HTERT RPE-1 (cell line): ENCODE measurements around the gene PLCB2.

ENCODE experiments used
- in situ Hi-C: fragments of 300-500 bp; cut with MboI; formaldehyde crosslinking; loops from 4 replicates; pipeline ENCODE4 v1.14.3; 2020; ENCODE audit warnings: low sequenced_read_pairs

The PLCB2 gene

DNA sequence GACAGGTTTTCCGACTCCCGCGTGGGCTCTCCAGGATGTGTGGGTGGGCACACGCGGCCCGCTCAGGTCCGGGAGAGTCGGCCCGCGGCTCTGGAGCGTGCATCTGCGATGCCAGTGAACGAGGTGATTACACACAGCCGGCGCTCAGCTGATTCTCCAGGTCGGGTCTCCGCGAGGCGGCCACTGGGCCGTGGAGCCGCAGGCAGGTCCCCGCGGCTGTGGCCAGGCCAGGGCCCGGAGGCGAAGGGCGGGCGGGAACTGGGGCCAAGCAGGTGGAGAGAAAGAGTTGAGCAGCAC is 55.6 kb downstream of the PLCB2 start:
- in situ Hi-C loops: no loop called here

DNA sequence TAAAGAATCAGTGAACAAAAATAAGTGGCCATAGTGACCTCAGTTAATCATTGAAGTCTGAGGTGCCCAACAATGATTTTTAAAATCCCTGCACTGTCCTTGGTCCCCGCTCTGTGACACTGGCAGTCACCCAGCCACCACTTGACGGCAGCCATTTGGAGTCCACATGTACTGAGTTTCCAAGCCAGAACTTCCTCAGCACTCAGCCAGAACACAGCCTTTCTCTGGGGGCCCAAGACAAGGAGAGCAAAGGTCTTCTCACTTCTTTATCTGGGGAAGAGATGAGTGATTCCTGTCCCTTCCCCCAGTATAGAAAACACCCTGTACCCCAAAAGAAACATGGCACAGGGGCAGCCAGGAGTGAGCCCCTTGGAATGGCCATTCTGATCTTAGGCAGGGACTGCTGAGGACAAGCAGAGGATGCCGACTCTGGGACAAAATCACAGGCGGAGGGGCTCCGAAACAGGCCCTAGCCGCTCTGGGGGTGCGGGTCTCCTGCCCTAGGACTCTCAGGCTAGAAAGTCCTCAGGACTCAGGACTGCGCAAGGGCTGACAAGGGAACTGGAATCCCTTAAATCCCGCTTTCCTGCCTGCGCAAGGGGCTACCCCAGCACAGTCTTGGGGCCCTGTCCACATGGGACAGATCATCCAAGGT is 56.1 kb downstream of the PLCB2 start:
- in situ Hi-C loops: no loop called here

DNA sequence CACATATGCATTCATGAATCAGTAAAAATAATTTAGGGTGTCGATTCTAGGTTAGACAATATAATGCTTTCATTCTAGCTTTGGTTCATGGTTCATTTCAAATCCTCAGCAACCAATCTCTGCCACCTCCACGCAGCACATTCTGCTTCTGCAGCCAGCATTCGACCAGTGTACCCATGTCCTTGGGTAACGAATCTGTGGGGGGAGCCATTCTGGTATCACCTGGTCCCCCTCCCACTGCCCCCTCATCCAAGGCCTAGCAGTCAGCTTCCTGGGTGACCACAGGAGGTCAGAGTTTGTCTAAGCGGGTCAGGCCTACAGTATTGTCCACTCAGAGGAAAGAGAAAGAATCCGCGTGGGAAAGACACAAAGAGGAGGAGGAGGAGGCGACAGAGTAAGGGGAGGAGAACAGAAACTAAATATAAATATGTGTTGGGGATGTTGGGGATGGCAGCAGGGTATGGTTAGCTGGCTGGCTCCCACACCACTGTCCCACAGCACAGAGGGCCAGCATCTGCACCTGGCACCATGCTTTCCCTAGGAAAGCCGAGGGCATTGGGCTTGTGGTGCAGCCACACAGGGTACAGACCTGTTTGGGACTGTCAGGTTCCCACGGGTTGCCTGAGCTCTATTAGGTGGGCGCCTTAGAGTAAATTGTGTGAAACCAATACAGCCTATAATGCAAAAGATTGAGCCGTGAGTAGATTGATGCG is 56.8 kb downstream of the PLCB2 start:
- in situ Hi-C loops: no loop called here

DNA sequence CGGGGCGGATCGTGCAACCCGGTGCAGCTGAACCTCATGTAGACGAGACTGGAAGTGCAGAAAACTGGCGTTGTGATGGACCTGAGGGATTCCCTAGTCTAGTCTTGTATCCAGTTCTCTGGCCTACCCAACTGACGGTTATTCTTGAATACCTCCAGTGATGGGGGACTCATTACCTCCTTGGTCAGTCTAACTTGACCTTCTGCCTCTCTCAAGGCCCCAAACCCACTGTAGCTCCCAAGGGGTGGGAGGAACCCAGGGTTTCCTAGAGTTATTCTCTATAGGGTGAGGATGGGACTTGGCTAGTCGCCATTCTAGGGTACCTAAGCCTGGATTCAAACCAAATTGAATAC is 57.5 kb downstream of the PLCB2 start:
- in situ Hi-C loops: no loop called here

DNA sequence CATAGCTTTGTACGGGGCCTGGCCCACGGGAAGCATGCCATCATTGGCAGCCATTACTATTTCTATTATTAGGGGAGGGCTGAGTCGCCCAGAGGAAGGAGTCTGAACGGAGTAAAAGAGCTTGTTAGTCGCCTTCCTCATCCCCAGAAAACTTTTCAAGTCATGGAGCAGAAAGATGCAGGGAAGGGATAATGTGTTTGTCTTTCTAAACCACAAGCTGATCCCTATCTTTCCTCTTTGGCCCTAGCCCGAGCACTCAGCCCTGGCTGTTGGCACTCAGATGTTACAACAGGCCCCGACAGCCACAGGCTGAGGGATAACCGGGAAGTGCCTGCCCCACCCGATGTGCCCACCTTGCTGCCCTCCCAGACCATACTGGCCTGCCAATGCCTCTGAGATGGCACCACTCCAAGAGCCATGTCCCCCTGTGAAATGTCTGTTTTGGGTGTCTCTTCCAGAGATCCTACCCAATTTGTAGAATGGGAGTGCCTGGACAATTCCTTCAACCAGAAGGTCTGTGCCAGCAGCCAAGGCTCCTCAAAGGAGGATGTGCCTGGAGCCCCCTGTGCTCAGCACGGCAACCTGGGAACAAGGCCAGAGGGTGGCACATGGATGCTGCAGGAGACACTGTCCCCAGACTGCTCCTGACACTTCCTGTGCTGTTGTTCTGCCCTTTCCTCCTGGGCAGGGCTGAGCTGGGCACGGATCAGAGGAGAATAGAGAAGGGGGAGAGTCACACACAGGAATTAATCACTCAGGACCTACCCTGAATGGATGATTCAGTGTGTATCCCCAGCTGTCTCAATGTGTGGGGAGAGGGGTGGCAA is 58.0 kb downstream of the PLCB2 start:
- in situ Hi-C loops: no loop called here

DNA sequence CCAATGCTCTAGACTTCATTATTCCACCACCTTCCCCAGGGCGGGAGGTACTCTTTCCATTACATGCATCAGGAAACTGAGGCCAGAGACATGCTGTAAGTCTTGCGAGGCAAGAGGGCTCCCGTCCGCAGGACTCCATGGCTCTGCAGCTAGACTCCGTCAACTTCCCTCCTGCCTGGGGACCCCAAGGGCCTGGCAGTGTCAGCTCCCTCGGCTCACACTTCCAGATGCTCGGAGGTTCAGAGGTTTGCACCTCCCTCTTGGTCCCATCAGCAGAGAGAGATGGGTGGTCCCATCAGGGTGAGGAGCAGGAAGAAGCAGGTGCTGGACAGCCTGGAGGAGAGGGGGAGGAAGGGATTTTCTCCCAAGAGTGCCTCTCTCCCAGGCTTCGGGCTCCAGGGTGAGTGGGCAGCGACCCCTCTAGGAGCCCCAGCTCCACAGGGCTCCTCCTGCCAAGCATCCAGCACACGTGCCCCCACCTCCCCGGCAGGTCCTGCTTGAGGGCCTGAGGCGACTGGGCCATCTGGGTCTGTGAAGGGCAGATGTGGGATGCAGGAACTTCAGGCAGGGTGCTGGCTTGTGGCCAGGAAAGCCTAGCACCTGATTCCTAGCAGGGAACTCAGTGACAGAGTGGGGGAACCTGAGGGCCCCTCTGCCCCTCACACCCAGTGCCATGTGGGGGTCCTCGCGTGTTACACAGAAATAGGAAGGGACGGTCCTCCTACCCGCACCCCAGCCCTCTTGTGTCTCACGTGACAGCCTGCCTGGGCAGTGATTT is 59.5 kb downstream of the PLCB2 start:
- in situ Hi-C loops: no loop called here

DNA sequence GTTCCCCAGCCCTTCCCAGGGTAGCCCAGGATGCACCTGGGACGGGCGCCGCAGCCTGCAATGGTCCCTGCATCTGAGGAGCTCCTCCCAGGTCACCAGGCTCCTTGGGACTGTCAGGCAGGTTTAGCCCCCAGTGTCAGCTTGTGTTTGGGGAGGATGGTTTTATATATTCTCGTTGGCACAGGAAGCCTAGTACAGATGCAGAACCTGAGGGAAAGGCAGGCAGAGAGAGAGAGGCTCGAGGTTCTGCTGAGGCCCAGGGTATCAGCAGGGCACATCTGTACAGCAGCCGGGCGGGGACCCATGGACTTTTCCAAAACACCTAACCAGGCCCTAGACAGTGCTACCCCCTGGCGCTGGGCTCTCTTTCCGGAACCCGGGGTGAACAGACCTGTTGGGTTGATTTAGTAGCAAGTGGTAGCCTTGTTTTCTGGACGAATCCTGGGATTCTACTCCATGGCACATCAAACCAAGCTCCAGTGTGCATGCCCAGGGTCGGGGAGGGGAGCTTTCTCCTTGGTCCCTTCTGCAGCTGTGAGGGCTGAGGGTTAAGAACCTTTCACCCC is 60.2 kb downstream of the PLCB2 start:
- in situ Hi-C loops: no loop called here

DNA sequence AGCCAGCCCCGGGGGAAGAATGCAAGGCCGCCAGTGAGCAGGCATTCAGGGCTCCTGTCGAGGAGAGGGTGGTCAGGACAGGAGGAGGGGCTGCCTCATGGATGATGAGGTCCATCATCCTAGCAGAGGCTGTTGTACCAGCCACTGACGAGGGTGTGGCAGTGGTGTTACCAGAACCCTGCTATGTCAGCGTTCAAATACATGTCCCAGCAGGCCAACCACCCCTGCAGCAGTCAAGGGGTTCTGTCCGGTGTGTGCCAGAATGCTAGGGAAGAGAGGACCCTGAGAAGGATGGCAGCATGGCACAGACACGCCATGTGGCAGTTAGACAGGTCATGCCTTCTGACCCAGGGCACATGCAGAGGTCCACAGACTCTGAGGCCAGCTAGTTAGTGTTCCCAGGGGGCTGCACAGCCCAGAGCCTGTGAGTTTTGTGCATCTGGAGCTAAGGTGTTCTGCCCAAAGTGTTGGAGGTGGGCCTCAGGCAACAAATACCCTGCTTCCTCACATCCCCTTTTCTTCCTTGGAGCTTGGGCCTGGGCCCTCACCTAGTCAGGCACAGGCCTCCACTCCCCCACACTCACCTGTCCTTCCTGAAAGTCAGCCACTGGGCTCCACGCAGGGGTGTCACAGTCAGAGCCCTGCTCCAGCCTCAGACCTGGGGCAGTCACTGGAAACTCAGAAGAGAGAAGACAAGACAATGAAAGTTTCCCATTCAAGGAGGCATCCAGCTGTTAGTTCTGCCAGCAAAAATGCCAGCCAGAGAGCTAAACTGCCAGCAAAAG is 61.0 kb downstream of the PLCB2 start:
- in situ Hi-C loops: no loop called here

DNA sequence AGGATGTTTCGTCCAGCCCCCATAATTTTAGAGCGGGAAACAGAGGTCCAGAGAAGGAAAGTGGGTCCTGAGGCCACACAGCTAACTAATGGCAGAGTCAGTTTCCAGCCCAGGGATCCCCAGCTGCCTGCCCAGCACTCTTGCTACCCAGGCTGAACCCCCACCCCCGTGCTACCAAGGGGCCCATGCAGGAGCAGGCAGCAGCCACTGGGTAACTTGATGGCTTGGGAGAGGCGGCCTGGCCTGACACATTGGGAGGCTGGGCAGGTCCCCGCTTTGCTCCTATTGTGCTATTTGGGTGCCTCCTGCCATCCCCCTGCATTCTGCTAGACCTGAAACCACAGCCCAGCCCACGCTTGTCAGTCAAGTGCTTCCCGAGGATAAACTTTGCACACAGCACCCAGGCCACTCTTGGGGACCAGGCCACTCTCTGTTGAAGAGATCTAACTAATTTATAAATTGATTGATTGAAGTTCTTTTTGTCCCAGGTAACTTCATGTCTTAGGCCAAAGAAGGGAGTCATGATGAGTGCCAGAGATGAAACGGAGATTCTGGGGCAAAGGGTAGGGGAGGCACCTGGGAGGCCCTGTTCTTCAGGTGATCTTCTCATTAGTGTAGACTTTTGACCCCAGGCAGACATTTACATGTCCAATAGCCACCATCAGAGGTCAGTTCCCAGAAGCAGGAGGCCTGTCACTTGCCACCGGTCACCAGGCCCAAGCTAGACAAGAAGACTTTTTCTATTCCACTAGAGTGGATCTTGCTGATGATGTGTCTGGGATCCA is 61.9 kb downstream of the PLCB2 start:
- in situ Hi-C loops: no loop called here

DNA sequence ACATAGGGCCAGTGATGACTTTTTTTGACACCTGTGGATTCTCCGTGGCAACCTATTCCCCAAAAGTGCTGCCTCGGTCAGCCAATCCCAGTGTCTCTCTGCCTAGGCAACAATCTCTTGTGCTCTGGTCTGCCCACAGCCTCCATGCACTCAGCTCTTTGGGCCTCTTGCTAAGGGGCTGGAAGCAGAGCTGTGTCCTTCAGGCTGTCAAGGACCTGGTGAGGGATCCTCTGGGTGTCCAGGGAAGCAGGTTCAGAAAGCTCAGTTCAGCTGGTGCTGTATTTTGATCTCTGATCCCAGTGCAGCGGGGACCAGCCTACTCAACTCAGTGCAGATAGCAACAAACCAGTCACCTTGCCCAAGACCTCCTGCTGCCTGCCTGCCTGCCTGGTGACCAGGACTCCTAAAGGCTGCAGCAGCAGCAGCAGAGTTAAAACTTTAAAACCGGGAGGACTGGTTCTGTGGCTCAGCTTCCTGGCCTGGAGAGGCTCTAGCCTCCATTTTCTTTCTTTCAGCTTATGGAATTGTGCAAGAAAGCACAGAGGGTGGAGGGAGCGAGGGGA is 62.7 kb downstream of the PLCB2 start:
- in situ Hi-C loops: no loop called here

DNA sequence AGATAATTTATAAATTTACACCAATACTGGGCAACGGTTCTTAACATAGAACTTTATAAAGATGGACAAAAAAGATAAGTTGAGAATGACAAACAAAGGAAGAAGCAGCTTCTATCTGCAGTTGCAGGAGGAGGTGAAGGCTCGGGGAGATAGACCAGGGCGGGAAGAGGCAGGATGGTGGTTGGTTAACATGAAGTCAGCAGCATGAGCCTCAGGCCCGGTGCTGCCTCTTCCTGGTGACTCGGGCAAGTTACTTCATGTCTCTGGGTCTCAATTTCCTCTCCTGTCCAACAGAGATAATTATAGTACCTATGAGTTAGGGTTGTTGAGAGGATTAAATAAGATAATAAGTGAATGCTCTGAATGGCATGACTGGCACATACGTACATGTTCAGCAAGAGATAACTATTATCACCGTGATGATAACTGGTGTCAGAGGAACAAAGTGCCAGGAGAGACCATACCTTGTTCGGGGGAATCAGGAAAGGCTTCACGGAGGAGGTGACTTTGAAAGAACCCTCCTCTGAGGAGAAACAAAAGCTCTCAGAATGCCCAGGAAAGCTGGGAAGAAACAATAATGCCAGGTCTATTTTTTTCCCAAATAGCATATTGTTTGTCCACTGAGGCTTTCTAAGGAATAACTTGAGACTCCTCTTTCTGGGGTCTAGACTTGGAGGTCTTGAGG is 64.5 kb downstream of the PLCB2 start:
- in situ Hi-C loops: no loop called here

DNA sequence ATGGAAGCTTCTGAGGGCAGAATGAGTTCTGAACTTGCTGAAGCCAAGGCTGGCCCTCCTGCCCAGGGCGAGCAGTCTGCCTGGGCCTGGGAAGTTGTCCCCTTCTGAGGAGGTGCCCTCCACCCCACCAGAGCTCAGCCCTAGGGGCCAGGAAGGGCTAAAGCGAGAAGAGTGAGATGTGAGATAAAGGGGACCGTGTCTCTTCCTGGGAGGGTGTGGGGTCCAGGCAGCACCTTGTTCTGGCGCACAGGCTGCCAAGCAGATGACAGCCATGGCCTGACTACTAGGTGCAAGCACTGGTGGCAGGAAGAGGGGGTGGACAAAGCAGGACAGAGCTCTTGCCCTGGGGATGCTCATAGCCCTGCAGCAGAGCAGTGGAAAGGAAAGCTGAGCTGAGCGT is 65.1 kb downstream of the PLCB2 start:
- in situ Hi-C loops: no loop called here

DNA sequence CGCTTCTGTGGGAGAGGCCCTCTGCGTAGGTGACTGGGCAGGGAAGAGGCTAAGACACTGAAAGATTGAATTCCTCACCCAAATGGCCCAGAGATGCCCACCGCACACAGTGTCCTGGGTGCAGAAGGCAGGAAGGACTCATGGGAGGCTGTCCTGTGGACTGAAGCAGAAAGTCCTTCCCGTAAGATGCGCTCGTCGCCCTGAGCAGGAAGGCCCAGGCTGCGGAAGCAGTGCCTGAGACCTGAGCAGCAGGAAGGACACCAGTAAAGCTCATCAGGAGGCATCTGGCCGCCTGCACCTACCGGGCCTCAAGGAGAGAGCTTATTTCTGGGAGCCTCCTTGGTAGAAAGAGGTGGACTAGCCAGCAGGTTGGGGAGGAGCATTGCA is 65.5 kb downstream of the PLCB2 start:
- in situ Hi-C loops: no loop called here

DNA sequence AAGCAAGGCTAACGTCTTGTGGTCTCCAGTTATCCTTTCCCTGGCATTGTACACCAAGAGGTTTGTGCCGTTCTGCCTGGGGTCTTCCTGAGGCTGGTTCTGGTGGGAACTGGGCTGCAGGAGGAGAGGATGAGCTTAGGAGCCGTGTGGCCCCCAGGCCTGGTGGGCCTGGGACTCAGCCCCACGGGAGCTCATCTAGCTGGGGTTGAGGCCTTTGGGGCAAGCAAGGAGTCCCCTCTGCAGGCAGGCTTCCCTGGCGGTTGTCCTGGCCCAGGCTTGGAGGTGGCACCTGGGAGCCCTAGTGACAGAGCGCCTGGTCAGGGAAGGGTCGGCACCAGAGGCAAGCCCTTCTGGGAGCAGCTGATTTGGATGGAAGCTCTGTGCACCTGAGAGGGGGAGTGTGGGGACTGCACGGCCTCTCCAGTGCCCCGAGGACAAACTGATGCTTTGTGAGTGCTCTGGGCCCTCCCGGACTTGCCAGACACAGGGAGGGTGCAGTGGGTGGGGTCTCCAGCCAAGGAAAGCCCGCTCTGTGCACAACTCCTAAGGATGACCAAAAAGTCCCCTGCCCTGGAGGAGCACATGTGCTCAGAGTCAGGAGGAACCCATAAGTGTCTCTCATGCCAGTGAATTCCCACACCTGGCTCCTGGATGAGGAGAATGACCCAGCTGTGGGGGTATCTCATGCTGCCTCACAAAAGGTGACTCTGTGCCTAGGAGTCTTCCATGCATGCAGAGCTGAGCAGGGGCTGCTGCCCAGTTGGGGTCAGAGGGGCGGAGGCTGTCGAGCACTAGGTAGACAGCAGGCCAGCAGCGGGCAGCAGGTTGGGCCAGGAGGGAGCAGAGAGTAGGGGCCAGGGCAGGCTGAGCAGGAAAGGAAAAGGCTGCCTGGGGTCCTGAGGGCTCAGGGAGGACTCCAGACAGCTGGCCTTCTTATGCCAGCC is 66.2 kb downstream of the PLCB2 start:
- in situ Hi-C loops: no loop called here

DNA sequence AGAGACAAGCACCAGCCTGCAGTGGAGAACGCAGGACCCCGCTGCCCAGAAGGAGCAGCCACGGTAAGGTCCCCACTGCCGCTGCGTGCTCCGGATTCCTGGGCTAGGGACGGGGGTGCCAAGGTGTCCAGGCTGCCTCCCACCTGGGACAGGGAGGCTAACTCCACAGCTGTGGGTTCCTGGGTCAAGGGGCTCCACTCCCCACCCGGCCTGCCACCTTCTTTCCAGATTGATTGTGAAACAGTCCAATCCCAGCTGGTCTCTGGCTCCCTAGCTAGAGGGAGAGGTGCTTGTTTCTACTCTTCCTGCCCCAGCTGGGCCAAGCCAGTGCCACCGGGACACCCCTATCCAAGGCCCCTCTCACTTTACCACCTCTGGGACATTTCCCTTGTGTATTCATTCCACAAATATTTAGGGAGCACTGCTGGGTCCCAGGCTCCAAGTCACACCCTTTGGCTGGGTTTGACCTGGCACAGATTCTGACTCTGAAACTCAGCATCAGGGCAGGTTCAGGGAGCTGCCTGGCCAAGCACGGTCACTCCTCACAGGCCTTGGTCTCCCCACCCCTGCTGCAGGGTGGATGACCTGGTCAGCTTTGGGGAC is 67.0 kb downstream of the PLCB2 start:
- in situ Hi-C loops: no loop called here

DNA sequence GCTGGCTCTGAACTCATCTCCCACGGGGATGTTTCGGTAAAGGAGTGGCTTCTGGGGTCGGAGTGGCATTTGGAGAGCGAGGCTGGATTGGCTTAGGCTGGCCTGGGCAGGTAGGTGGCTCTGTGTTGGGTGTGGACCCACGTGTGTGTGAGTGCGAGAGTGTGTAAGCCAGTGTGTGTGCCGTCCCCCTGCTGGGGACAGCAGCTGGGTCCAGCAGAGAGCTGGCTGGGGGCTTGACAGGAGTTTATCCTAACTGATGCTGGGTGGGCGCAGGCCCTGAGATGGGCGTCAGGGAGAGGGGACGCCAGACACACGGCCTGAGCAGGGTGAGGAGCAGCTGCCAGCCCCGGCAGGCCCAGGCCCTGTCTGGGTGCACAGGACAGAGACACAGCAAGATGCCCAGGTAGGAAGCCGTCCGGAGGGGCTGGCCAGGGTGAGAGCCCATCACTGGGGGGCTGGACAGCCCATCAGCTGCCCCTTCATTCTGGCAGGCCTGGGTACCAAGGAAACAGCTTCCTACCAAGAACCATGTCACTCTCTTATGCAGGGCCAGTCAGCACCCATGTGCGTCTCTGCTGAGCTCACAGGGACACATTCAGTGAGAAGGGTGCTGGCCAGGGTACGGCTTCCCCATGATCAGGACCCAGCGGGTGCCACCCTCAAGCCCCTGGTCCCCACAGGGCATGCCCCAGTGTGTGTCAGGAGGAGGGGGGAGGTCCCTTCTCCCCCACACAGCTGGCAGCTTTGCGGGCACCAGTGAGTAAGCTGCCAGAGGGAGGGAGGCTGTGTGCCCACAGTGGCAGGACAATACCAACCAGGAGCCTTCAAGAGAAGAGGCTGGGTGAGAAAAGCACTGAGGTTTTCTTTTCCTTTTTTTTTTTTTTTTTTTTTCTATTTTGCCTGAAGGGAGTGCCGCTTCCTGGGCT is 67.8 kb downstream of the PLCB2 start:
- in situ Hi-C loops: no loop called here
